Tibial artery (tissue), 4 donors: ENCODE results near the gene HDLBP.
"Not testable (repeated sequence)": the region's sequence is repeated elsewhere in the genome, so short reads cannot be mapped to it uniquely, and the experiment has no call there.

Source experiments
- DNase-seq, 2 donors: peaks; one replicate each; pipeline ENCODE4 v3.0.0-alpha.2; 2019
- H3K27ac ChIP-seq, 2 donors: fragments of 200-600 bp; sonication (generic) in 1 of 2; 1 replicate in 1 of 2; 2 replicates in 1 of 2; pipeline ENCODE4 v1.5.1; 2018 to 2019; ENCODE audit warnings: mild to moderate bottlenecking in 1 of 2
- H3K27me3 ChIP-seq, 2 donors: fragments of 200-600 bp; sonication (generic) in 1 of 2; one replicate each; pipeline versions ENCODE4 v1.5.1 to v1.6.0; 2016 to 2019
- H3K36me3 ChIP-seq, 3 donors: fragments of 200-600 bp; sonication (generic) in 2 of 3; one replicate each; pipeline ENCODE4 v1.5.1; 2016 to 2019; ENCODE audit warnings: mild to moderate bottlenecking in 2 of 3
- H3K4me1 ChIP-seq, 4 donors: fragments of 200-600 bp; sonication (generic) in 2 of 4; 1 replicate in 3 of 4; 2 replicates in 1 of 4; pipeline ENCODE4 v1.5.1; 2016 to 2019
- H3K4me3 ChIP-seq, 2 donors: fragments of 200-600 bp; sonication (generic) in 1 of 2; 1 replicate in 1 of 2; 2 replicates in 1 of 2; pipeline ENCODE4 v1.5.1; 2018 to 2019; ENCODE audit warnings: mild to moderate bottlenecking in 2 of 2
- H3K9me3 ChIP-seq, 3 donors: fragments of 200-600 bp; sonication (generic) in 1 of 3; one replicate each; pipeline ENCODE4 v1.5.1; 2016 to 2019
- CTCF ChIP-seq, 2 experiments: fragments of 200-600 bp in 1 of 2; fragments of 450-650 bp in 1 of 2; IDR thresholded peaks; one replicate each; pipeline ENCODE4 v1.5.1; 2017 to 2019; ENCODE audit warnings: antibody characterized with exemption in 2 of 2, mild to moderate bottlenecking in 1 of 2, moderate library complexity in 1 of 2
- intact Hi-C: fragments of 100-400 bp; cut with DNase I; formaldehyde crosslinking; loops from one replicate; pipeline ENCODE4 v1.15.0; 2023; ENCODE audit warnings: low total_unique reads

Gene HDLBP

GRCh38 chr2:241200822-241201395 is 114.6 kb downstream of the HDLBP start:
- Histone ChIP-seq H3K9me3 (no peaks in the 10 kb centered on the region), H3K4me3 (no peak overlapping the region), H3K36me3 (no peaks in the 10 kb centered on the region), H3K27ac (no peak overlapping the region), H3K4me1 (no peaks in the 10 kb centered on the region), H3K27me3 (no peaks in the 10 kb centered on the region)
- intact Hi-C loops: loop anchor here (10.0 kb wide), 1 partner anchor 356 kb away; no protein-coding TSS in a partner anchor
- TF ChIP-seq CTCF (IDR thresholded peaks at IDR 0.05): no peak
- no peak for DNase-seq

DNA sequence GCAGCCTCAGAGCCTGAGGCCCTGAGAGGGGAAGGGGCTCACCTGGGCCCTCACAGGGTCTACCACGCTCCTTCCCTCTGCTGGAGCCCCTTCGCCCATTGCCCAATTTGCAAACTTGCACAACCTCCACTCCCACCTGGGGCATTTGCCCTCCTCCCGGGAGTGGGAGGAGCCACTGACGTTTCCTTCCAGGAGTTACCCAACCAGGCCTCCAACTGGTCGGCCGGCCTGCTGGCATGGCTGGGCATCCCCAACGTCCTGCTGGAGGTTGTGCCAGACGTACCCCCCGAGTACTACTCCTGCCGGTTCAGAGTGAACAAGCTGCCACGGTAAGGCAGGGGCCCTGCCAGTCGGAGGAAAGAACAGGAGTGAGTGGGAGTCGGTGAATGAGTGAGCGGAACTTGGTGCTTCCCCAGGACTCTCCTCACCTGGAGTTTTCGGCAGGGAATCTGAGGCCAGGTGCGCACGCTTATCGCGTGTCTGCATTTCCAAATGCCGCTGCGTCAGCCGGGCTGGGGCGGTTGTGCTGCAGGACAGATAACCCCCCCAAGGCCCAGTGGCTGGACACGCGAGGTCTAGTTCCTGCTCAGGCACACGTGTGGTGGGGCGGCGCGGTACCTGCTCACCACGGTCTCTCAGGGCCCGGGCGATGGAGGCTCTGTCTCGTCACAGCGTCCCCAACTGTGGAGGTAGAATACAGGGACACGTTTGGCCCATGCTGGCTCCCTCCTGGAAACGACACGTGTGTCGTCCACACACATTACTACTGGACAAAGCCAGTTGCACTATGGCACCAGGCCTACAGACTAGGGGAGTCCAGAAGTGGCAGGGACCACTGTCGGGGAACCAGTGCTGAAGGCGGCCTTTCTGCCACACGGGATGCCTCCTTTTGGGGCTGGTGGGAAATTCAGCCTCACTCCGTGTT is 115.3 kb downstream of the HDLBP start:
- Histone ChIP-seq H3K4me1 (no peaks in the 10 kb centered on the region), H3K27me3 (no peaks in the 10 kb centered on the region), H3K36me3 (no peaks in the 10 kb centered on the region), H3K9me3 (no peaks in the 10 kb centered on the region), H3K4me3 (no peak overlapping the region), H3K27ac (no peak overlapping the region)
- intact Hi-C loops: loop anchor here (10.0 kb wide), 1 partner anchor 355 kb away; no protein-coding TSS in a partner anchor
- TF ChIP-seq CTCF (IDR thresholded peaks at IDR 0.05): no peak
- DNase-seq: no peak

DNA sequence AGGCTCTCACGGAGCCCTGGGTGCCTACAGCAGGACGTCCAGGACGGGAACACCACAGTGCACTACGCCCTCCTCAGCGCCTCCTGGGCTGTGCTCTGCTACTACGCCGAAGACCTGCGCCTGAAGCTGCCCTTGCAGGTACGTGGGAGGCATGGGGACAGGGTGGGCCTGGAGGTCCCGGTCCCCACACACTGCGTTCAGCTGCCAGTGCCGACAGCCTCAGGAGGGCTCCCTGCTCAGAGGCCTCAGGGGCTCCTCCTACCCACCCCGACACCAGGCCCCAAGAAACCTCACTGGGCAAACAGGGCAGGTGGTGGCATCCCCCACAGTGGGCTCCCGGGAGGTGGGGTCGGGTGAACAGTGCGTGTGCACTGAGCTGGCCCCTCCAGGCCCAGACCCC is 116.2 kb downstream of the HDLBP start:
- Histone ChIP-seq H3K9me3 (no peaks in the 10 kb centered on the region), H3K36me3 (no peaks in the 10 kb centered on the region), H3K4me3 (no peak overlapping the region), H3K4me1 (no peaks in the 10 kb centered on the region), H3K27ac (no peak overlapping the region), H3K27me3 (no peaks in the 10 kb centered on the region)
- intact Hi-C loops: no loop called here
- TF ChIP-seq CTCF (IDR thresholded peaks at IDR 0.05): no peak
- no peak for DNase-seq

DNA sequence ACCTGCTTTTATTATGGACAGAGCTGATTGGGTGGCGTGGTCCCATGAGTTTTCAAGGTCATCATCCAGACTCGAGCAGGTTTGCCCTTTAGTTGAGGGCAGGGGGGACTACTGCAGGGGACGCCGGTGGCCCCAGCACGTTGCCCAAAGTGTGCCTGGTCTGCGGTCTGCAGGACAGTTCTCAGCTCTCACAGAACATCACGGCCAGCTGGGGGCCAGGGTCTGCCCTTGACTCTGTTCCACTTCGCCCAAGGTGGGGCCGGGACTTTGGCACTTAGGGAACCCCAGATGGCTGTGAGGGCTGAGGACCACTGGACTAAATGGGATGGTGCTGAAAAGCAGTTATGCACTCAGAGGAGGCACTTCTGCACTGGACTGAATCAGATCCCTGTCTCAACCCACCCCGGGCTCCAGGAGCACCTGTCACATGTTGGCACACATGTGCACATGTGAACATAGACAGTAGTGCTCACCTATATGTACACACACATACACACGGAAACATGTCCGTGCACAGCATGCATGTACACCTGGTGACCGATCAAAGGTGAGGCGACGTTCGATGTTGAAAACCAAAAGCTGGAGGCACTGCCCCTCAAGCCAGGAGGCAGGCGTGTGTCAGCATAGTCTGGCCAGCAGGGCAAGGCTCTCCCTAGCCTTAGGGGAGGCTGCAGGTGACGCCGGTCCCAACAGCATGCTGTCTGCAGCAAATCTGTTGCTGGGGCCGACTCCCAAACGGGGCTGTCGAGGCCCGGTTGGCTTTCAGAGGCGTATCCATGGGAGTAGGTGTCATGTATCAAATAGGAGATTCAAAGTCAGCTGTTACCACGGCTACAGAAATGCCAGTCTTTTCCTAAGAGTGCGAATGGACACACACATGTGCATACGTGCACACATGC is 116.8 kb downstream of the HDLBP start:
- DNase-seq: no peak
- Histone ChIP-seq H3K27ac (no peak overlapping the region), H3K4me3 (no peak overlapping the region), H3K9me3 (no peaks in the 10 kb centered on the region), H3K4me1 (no peaks in the 10 kb centered on the region), H3K27me3 (no peaks in the 10 kb centered on the region), H3K36me3 (no peaks in the 10 kb centered on the region)
- TF ChIP-seq CTCF (IDR thresholded peaks at IDR 0.05): no peak
- intact Hi-C loops: no loop called here

- intact Hi-C loops: no loop called here
These were observed 117.5 kb downstream of the HDLBP start for GRCh38 chr2:241197947-241198346.

GRCh38 chr2:241197246-241197645 is 118.2 kb downstream of the HDLBP start:
- H3K9me3 ChIP-seq, H3K4me1 ChIP-seq, H3K27me3 ChIP-seq, H3K27ac ChIP-seq, H3K36me3 ChIP-seq, DNase-seq, intact Hi-C loops, H3K4me3 ChIP-seq: not testable (repeated sequence)

More at GRCh38 chr2:241197947-241198346, 117.5 kb downstream of the HDLBP start:
- DNase-seq: no peak
- no peak overlapping the region for H3K27ac ChIP-seq
- no peaks in the 10 kb centered on the region for H3K4me1 ChIP-seq
- H3K36me3 ChIP-seq: no peaks in the 10 kb centered on the region
- TF ChIP-seq CTCF (IDR thresholded peaks at IDR 0.05): no peak
- H3K9me3 ChIP-seq: no peaks in the 10 kb centered on the region
- no peak overlapping the region for H3K4me3 ChIP-seq
- H3K27me3 ChIP-seq: no peaks in the 10 kb centered on the region
